GM18526 (cell line): Measurements from ENCODE around the gene EML6.

ENCODE experiments used
- POLR2A ChIP-seq: IDR thresholded peaks from 3 replicates; pipeline ENCODE4 v1.6.1; 2011; ENCODE audit not compliant: insufficient read length; ENCODE audit errors: extremely low read depth

The EML6 gene

GRCh38 chr2:54954705-54955357 is 231.4 kb downstream of the EML6 start:
- no peak for TF ChIP-seq POLR2A

GRCh38 chr2:54955358-54956110 is 232.1 kb downstream of the EML6 start:
- TF ChIP-seq POLR2A, result no peak

GRCh38 chr2:54956111-54956627 is 232.7 kb downstream of the EML6 start:
- TF ChIP-seq POLR2A, result no peak

- no peak for TF ChIP-seq POLR2A
These were observed 234.0 kb downstream of the EML6 start for GRCh38 chr2:54957321-54957999.

- no peak for TF ChIP-seq POLR2A
These were observed 235.4 kb downstream of the EML6 start for GRCh38 chr2:54958717-54959371.

GRCh38 chr2:54960164-54960563 is 236.7 kb downstream of the EML6 start:
- TF ChIP-seq POLR2A, result no peak

GRCh38 chr2:54962511-54962910 is 239.0 kb downstream of the EML6 start:
- TF ChIP-seq POLR2A, result no peak

GRCh38 chr2:54962935-54963440 is 239.5 kb downstream of the EML6 start:
- no peak for TF ChIP-seq POLR2A

- no peak for TF ChIP-seq POLR2A
These were observed 240.0 kb downstream of the EML6 start for GRCh38 chr2:54963476-54963875.

GRCh38 chr2:54964271-54964670 is 240.8 kb downstream of the EML6 start:
- TF ChIP-seq POLR2A, result no peak

GRCh38 chr2:54964816-54965215 is 241.4 kb downstream of the EML6 start:
- no peak for TF ChIP-seq POLR2A

GRCh38 chr2:54965425-54965824 is 242.0 kb downstream of the EML6 start:
- no peak for TF ChIP-seq POLR2A

- TF ChIP-seq POLR2A, result no peak
These were observed 242.8 kb downstream of the EML6 start for GRCh38 chr2:54966165-54966832.

- no peak for TF ChIP-seq POLR2A
These were observed 243.4 kb downstream of the EML6 start for GRCh38 chr2:54966837-54967236.

- no peak for TF ChIP-seq POLR2A
These were observed 243.8 kb downstream of the EML6 start for GRCh38 chr2:54967269-54967668.
